HUES48 (cell line): ENCODE data around the gene PTPN14.
"Not testable (repeated sequence)": the region's sequence is repeated elsewhere in the genome, so short reads cannot be mapped to it uniquely, and the experiment has no call there.

Experiments
- H3K27ac ChIP-seq: one replicate; pipeline ENCODE4 v1.7.0; 2013; ENCODE audit warnings: low read depth, low read length, inconsistent platforms
- H3K27me3 ChIP-seq: 2 replicates; pipeline ENCODE4 v1.6.1; 2013; ENCODE audit warnings: mild to moderate bottlenecking, low read length; ENCODE audit not compliant: control insufficient read depth, insufficient read depth
- H3K36me3 ChIP-seq: 2 replicates; pipeline ENCODE4 v1.6.1; 2013; ENCODE audit warnings: low read length; ENCODE audit not compliant: control insufficient read depth, insufficient read depth
- H3K4me1 ChIP-seq: 2 replicates; pipeline ENCODE4 v1.6.1; 2013; ENCODE audit warnings: mild to moderate bottlenecking, low read length; ENCODE audit not compliant: control insufficient read depth, insufficient read depth
- H3K4me3 ChIP-seq: 2 replicates; pipeline ENCODE4 v1.5.1; 2013; ENCODE audit warnings: mild to moderate bottlenecking, low read depth, low read length
- H3K9ac ChIP-seq: 2 replicates; pipeline ENCODE4 v1.6.1; 2013; ENCODE audit warnings: mild to moderate bottlenecking, low read depth, low read length, moderate library complexity
- H3K9me3 ChIP-seq: 2 replicates; pipeline ENCODE4 v1.6.1; 2013; ENCODE audit warnings: low read length; ENCODE audit not compliant: control insufficient read depth, insufficient read depth

Gene PTPN14

GRCh38 chr1:214413315-214413714, 138.1 kb downstream of the PTPN14 start:
- no peaks in the 10 kb centered on the region; the same call in 1 of the 2 replicates for H3K4me1 ChIP-seq
- no peaks in the 10 kb centered on the region for H3K9me3 ChIP-seq
- no peak overlapping the region for H3K9ac ChIP-seq
- H3K36me3 ChIP-seq = peaks cover 9% of the 10 kb centered on the region; the same call in 1 of the 2 replicates
- peak overlapping the region; percentile 7 for H3K27ac ChIP-seq
- H3K4me3 ChIP-seq = no peak overlapping the region
- no peaks in the 10 kb centered on the region for H3K27me3 ChIP-seq

- Histone ChIP-seq H3K27ac (peak overlapping the region; percentile 56), H3K4me3 (no peak overlapping the region), H3K9me3 (no peaks in the 10 kb centered on the region), H3K4me1 (peaks cover 31% of the 10 kb centered on the region), H3K9ac (0 out of 2 replicates have a peak overlapping the region, but pooled peaks have one; percentile 1), H3K36me3 (peaks cover 19% of the 10 kb centered on the region), H3K27me3 (no peaks in the 10 kb centered on the region)
These were observed 146.7 kb downstream of the PTPN14 start for GRCh38 chr1:214404571-214405213.

GRCh38 chr1:214404154-214404553, 147.2 kb downstream of the PTPN14 start:
- peak overlapping the region; percentile 56 for H3K27ac ChIP-seq
- no peak overlapping the region for H3K9ac ChIP-seq
- no peak overlapping the region for H3K4me3 ChIP-seq
- H3K9me3 ChIP-seq = no peaks in the 10 kb centered on the region
- H3K27me3 ChIP-seq = no peaks in the 10 kb centered on the region
- H3K36me3 ChIP-seq = peaks cover 24% of the 10 kb centered on the region
- H3K4me1 ChIP-seq = peaks cover 31% of the 10 kb centered on the region

GRCh38 chr1:214403431-214403830, 148.0 kb downstream of the PTPN14 start:
- Histone ChIP-seq H3K4me1 (peaks cover 31% of the 10 kb centered on the region), H3K36me3 (peaks cover 26% of the 10 kb centered on the region), H3K9me3 (no peaks in the 10 kb centered on the region), H3K27me3 (no peaks in the 10 kb centered on the region), H3K27ac (peak overlapping the region; percentile 56), H3K9ac (no peak overlapping the region), H3K4me3 (no peak overlapping the region)

- Histone ChIP-seq H3K9ac (no peak overlapping the region), H3K27ac (no peak overlapping the region), H3K4me1 (peaks cover 36% of the 10 kb centered on the region)
These were observed 148.8 kb downstream of the PTPN14 start for GRCh38 chr1:214402613-214403083.

GRCh38 chr1:214401666-214402065, 149.7 kb downstream of the PTPN14 start:
- no peaks in the 10 kb centered on the region for H3K9me3 ChIP-seq
- H3K9ac ChIP-seq = no peak overlapping the region
- no peak overlapping the region for H3K27ac ChIP-seq
- H3K27me3 ChIP-seq = no peaks in the 10 kb centered on the region
- H3K4me1 ChIP-seq = peaks cover 46% of the 10 kb centered on the region
- no peak overlapping the region for H3K4me3 ChIP-seq
- peaks cover 34% of the 10 kb centered on the region for H3K36me3 ChIP-seq

More at GRCh38 chr1:214402613-214403083, 148.8 kb downstream of the PTPN14 start:
- peaks cover 26% of the 10 kb centered on the region for H3K36me3 ChIP-seq
- no peaks in the 10 kb centered on the region for H3K9me3 ChIP-seq
- no peaks in the 10 kb centered on the region for H3K27me3 ChIP-seq
- no peak overlapping the region for H3K4me3 ChIP-seq

- H3K27me3 ChIP-seq = no peaks in the 10 kb centered on the region
- H3K36me3 ChIP-seq = peaks cover 44% of the 10 kb centered on the region
- H3K27ac ChIP-seq = no peak overlapping the region
- peaks cover 37% of the 10 kb centered on the region for H3K4me1 ChIP-seq
- H3K9ac ChIP-seq = no peak overlapping the region
- H3K9me3 ChIP-seq = no peaks in the 10 kb centered on the region
- H3K4me3 ChIP-seq = no peak overlapping the region
These were observed 151.3 kb downstream of the PTPN14 start for GRCh38 chr1:214400131-214400530.

- Histone ChIP-seq H3K36me3 (peaks cover 57% of the 10 kb centered on the region), H3K4me1 (peaks cover 21% of the 10 kb centered on the region), H3K9ac (no peak overlapping the region), H3K4me3 (no peak overlapping the region), H3K9me3 (no peaks in the 10 kb centered on the region), H3K27me3 (no peaks in the 10 kb centered on the region), H3K27ac (no peak overlapping the region)
These were observed 152.9 kb downstream of the PTPN14 start for GRCh38 chr1:214398490-214398889.

- H3K9ac ChIP-seq = no peak overlapping the region
- H3K27ac ChIP-seq = no peak overlapping the region
- H3K9me3 ChIP-seq = no peaks in the 10 kb centered on the region
- H3K4me3 ChIP-seq = no peak overlapping the region
- peaks cover 66% of the 10 kb centered on the region for H3K36me3 ChIP-seq
- no peaks in the 10 kb centered on the region for H3K27me3 ChIP-seq
- peaks cover 19% of the 10 kb centered on the region for H3K4me1 ChIP-seq
These were observed 153.9 kb downstream of the PTPN14 start for GRCh38 chr1:214397497-214397896.

- H3K27me3 ChIP-seq = no peaks in the 10 kb centered on the region
- peaks cover 19% of the 10 kb centered on the region for H3K4me1 ChIP-seq
- no peaks in the 10 kb centered on the region for H3K9me3 ChIP-seq
- peaks cover 65% of the 10 kb centered on the region for H3K36me3 ChIP-seq
- H3K9ac ChIP-seq = no peak overlapping the region
- no peak overlapping the region for H3K27ac ChIP-seq
- H3K4me3 ChIP-seq = no peak overlapping the region
These were observed 155.1 kb downstream of the PTPN14 start for GRCh38 chr1:214396330-214396729.

GRCh38 chr1:214394569-214394968, 156.8 kb downstream of the PTPN14 start:
- H3K36me3 ChIP-seq = peaks cover 56% of the 10 kb centered on the region

More at GRCh38 chr1:214394569-214394968, 156.8 kb downstream of the PTPN14 start:
- not testable (repeated sequence) for H3K27me3 ChIP-seq, H3K27ac ChIP-seq, H3K9me3 ChIP-seq, H3K9ac ChIP-seq, H3K4me3 ChIP-seq
- peaks cover 31% of the 10 kb centered on the region for H3K4me1 ChIP-seq
